Measurements from ENCODE around the gene DPP10. TPM values are rescaled to one million over a fixed set of nuclear protein-coding genes. Genes with fewer than 3 reads are reported as not detected.

Gene DPP10
- total RNA-seq, 1 donor: not detected

DNA sequence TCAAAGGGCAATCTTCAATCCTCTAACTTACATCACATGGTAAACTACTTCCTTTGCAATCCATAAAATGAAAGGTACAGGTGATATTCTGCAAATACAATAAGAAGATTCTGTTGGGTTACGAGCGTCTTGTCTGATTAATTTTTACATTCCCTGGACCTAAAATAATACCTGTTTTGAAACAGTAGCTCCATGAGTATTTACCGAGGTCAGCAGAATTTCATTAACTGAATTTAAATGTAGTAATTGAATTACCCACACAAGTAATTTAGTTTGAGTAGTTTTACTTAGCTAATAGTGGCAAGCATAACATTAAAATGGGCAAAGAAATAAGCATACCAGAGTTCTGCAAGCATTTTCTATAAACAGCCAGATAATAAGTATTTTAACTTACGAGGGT is 652.0 kb downstream of the DPP10 start:
- TF ChIP-seq, protein P1, sequence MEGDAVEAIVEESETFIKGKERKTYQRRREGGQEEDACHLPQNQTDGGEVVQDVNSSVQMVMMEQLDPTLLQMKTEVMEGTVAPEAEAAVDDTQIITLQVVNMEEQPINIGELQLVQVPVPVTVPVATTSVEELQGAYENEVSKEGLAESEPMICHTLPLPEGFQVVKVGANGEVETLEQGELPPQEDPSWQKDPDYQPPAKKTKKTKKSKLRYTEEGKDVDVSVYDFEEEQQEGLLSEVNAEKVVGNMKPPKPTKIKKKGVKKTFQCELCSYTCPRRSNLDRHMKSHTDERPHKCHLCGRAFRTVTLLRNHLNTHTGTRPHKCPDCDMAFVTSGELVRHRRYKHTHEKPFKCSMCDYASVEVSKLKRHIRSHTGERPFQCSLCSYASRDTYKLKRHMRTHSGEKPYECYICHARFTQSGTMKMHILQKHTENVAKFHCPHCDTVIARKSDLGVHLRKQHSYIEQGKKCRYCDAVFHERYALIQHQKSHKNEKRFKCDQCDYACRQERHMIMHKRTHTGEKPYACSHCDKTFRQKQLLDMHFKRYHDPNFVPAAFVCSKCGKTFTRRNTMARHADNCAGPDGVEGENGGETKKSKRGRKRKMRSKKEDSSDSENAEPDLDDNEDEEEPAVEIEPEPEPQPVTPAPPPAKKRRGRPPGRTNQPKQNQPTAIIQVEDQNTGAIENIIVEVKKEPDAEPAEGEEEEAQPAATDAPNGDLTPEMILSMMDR (IDR thresholded peaks at IDR 0.05; ENCODE audit: insufficient read depth, low read length): no peak
- no peak for DNase-seq (ENCODE audit: low read depth)
- no peak overlapping the region for H3K4me3 ChIP-seq (ENCODE audit: low read depth, low read length)

DNA sequence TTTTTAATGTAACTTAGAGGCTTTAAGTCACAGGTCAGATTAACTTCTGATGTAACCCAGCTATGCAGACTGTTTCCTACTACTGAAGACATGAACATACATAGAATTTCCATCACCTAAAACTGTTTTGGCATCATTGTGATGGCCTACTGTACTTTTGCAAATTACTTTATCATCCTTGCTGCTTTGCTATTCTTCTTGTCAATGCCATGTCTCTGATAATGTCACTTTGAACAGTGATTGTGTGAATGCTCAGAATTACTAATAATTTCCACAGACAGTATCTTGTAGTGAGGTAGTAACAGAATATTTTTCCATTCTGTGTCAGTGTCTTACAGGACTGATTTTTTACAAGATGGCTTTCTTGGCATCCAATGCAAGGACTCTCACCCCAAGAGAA is 663.5 kb downstream of the DPP10 start:
- TF ChIP-seq, protein P1 (IDR thresholded peaks at IDR 0.05; ENCODE audit: insufficient read depth, low read length): no peak
- no peak overlapping the region for H3K4me3 ChIP-seq (ENCODE audit: low read depth, low read length)
- no peak for DNase-seq (ENCODE audit: low read depth)

DNA sequence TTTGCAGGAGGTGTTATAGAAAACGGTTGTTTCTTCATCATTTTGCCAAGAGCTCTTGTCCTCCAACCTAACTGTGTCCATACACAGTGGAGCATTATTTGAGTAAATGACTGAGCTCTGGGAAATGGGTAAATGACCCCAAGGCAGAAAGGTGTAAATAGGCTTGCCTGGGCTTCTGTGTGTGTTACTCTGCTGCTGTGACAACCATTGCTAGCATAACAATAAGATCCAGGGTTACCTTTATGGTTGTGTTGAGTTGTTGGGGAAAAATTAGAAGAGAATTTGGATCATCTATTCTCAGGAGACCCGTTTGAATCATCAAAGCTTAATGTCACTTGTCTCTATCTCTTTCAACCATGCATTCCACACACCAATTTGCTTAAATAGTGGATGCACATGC is 672.7 kb downstream of the DPP10 start:
- H3K4me3 ChIP-seq (ENCODE audit: low read depth, low read length): no peak overlapping the region
- TF ChIP-seq, protein P1 (IDR thresholded peaks at IDR 0.05; ENCODE audit: insufficient read depth, low read length): no peak
- no peak for DNase-seq (ENCODE audit: low read depth)

DNA sequence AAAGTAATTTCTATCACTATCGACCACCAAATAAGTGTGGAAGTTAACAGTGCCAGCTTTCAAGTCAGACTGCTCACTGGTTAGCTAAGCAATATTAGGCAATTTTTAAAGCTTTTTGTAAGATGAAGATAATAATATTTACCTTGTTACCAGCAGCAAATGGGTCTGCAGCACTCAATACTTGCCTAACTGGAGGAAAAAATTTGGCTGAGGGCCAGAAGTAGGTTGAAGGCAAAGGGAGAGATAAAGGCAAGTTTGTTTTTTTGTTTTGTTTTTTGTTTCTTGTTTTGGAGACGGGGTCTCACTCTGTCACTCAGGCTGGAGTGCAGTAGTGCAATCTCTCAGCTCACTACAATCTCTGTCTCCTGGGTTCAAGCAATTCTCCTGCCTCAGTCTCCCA is 675.9 kb downstream of the DPP10 start:
- no peak for DNase-seq (ENCODE audit: low read depth)
- TF ChIP-seq, protein P1 (IDR thresholded peaks at IDR 0.05; ENCODE audit: insufficient read depth, low read length): no peak
- H3K4me3 ChIP-seq (ENCODE audit: low read depth, low read length): no peak overlapping the region

DNA sequence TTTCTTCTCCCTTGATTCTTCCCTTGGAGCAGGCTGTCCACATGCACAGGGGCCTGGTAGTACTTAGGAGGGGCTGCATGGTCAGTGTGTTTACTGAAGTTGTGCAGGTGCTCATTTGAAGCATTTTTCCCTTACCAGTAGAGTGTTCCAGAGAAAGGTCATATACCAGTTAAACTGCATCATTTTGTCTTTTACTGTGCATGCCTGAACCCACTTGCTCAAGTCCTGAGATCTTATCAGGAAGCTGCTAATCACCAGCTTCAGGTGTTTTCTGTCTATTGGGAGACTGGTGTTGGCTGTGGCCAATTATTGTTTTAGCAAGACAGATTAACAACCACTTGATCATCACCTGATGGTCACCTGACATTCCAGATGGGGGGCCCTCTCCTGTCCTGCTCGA is 676.6 kb downstream of the DPP10 start:
- TF ChIP-seq, protein P1 (IDR thresholded peaks at IDR 0.05; ENCODE audit: insufficient read depth, low read length): no peak
- H3K4me3 ChIP-seq (ENCODE audit: low read depth, low read length): no peak overlapping the region
- no peak for DNase-seq (ENCODE audit: low read depth)

DNA sequence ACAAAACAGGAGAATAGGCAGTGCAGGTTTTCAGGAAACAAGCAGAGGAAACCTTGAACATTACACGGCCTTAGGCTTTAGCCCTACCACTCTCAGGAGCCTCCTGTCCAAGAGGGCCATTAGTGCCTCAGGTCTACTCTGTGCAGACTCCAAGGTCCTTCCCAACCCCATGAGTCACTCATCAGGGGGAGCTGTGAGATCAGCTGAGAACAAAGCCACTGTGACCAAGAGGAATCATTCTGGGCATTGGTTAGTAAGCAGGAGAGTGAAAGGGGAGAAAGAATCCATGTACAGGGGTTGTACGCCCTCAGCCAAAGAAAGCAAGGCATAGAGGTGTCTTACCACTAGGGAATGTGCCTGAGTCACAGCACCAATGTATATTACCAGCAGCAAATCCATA is 680.3 kb downstream of the DPP10 start:
- H3K4me3 ChIP-seq (ENCODE audit: low read depth, low read length): no peak overlapping the region
- TF ChIP-seq, protein P1 (IDR thresholded peaks at IDR 0.05; ENCODE audit: insufficient read depth, low read length): no peak
- DNase-seq (ENCODE audit: low read depth): no peak

DNA sequence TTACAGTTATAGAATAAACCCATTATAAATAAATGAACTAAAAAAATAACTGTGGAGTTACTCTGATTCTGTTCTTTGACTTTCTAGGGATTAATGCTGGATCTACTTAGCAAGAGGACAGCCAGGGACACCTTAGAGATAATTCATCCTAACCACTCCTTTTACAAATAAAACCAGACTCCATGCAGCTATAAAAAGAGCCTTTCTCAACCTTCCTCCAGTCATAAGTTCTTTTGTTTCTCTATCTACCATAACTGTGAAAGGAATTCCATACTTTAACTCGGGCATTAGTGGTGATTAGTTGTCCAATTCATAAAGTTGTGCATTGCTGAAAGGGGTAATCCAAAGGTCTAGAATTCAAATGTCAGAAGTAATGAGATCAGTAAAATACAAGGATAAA is 682.4 kb downstream of the DPP10 start:
- no peak for DNase-seq (ENCODE audit: low read depth)
- H3K4me3 ChIP-seq (ENCODE audit: low read depth, low read length): no peak overlapping the region
- TF ChIP-seq, protein P1 (IDR thresholded peaks at IDR 0.05; ENCODE audit: insufficient read depth, low read length): no peak
